ENCODE measurements around the gene MED10.

MED10 gene

DNA sequence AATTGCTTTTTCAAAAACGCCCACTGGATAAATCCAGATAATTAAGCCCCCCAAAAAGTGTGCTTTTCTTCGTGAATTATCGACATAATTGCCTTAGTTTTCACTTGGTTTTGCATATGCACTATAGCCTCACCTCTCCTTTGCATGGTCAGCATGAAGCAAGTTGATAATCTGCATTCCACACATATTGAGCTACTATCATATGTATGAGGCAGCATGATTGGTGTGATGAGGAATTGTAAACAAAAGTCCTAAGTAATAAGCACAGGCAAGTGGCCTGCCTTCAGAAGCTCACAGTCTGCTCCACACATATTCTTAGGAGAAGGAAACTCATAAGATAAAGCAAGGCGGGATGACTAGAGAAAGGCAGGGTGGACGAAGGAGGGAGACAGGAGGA, 33.8 kb downstream of the MED10 start:
- Histone ChIP-seq H4K20me1 (ENCODE audit: insufficient read depth, low read length) (no peaks in the 10 kb centered on the region), H3F3A (ENCODE audit: insufficient read depth, low read length) (no peaks in the 10 kb centered on the region), H3K27me3 (replicated peaks; ENCODE audit: insufficient read depth, low read length) (no peaks in the 10 kb centered on the region), H3K9me2 (replicated peaks; ENCODE audit: insufficient read depth, low read length) (no peaks in the 10 kb centered on the region), H3K4me2 (ENCODE audit: low read depth, low read length) (no peak overlapping the region), H3K4me1 (ENCODE audit: low read length) (no peaks in the 10 kb centered on the region), H3K4me3 (ENCODE audit: low read length) (no peak overlapping the region), H3K79me2 (ENCODE audit: low read length) (no peaks in the 10 kb centered on the region), H3K36me3 (replicated peaks; ENCODE audit: insufficient read depth, low read length) (no peaks in the 10 kb centered on the region), H3K9me3 (replicated peaks; ENCODE audit: insufficient read depth, low read length) (no peaks in the 10 kb centered on the region), H3K27ac (ENCODE audit: low read length) (no peak overlapping the region), H3K9ac (ENCODE audit: low read length) (no peak overlapping the region), H2AFZ (ENCODE audit: low read length) (no peak overlapping the region)
- DNase-seq = no peak
- TF ChIP-seq, protein P1, sequence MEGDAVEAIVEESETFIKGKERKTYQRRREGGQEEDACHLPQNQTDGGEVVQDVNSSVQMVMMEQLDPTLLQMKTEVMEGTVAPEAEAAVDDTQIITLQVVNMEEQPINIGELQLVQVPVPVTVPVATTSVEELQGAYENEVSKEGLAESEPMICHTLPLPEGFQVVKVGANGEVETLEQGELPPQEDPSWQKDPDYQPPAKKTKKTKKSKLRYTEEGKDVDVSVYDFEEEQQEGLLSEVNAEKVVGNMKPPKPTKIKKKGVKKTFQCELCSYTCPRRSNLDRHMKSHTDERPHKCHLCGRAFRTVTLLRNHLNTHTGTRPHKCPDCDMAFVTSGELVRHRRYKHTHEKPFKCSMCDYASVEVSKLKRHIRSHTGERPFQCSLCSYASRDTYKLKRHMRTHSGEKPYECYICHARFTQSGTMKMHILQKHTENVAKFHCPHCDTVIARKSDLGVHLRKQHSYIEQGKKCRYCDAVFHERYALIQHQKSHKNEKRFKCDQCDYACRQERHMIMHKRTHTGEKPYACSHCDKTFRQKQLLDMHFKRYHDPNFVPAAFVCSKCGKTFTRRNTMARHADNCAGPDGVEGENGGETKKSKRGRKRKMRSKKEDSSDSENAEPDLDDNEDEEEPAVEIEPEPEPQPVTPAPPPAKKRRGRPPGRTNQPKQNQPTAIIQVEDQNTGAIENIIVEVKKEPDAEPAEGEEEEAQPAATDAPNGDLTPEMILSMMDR (IDR thresholded peaks at IDR 0.05; ENCODE audit: low read length) = no peak
- TF ChIP-seq EZH2 (optimal IDR thresholded peaks at IDR 0.05; ENCODE audit: low read depth, low read length) = no peak
- no peak for TF ChIP-seq EZH2phosphoT487 (IDR thresholded peaks at IDR 0.05; ENCODE audit: low read length)

DNA sequence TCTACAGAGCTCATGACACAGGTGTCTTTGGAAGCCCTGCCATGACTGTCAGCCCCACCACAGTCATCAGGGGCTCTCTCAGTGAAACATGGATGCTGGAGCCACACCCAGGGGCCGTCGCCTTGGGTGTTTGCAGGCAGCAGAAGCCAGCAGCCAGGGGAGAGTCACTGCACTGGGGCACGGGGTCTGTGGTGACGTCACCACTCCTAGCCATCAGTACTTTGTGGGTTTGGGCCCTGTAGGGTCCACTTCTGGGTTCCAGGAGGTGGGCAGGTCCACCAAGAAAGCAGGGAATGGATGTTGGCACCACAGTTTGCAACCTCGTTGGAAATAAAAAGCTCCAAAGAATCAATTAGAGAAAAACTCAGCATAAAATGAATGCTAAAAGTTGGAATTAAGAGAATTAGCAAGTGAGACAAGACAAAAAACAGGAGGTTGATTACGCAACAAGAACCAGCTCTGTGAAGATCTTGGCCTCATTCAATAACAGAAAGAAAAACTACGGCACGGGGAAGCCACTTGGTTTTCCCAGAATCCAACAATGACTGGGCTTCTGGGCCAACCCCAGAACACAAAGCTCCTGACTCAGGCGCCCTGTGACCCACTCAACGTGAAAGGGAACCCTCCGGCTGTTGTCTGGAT, 34.3 kb downstream of the MED10 start:
- H2AFZ ChIP-seq (ENCODE audit: low read length) = no peak overlapping the region
- H3K27ac ChIP-seq (ENCODE audit: low read length) = no peak overlapping the region
- H3K4me2 ChIP-seq (ENCODE audit: low read depth, low read length) = no peak overlapping the region
- H3K4me1 ChIP-seq (ENCODE audit: low read length) = no peaks in the 10 kb centered on the region
- H4K20me1 ChIP-seq (ENCODE audit: insufficient read depth, low read length) = no peaks in the 10 kb centered on the region
- TF ChIP-seq, protein P1 (IDR thresholded peaks at IDR 0.05; ENCODE audit: low read length) = no peak
- TF ChIP-seq EZH2 (optimal IDR thresholded peaks at IDR 0.05; ENCODE audit: low read depth, low read length) = no peak
- no peak for TF ChIP-seq EZH2phosphoT487 (IDR thresholded peaks at IDR 0.05; ENCODE audit: low read length)
- no peaks in the 10 kb centered on the region for H3F3A ChIP-seq (ENCODE audit: insufficient read depth, low read length)
- H3K9ac ChIP-seq (ENCODE audit: low read length) = no peak overlapping the region
- no peaks in the 10 kb centered on the region for H3K27me3 ChIP-seq (replicated peaks; ENCODE audit: insufficient read depth, low read length)
- no peak overlapping the region for H3K4me3 ChIP-seq (ENCODE audit: low read length)
- no peak for DNase-seq
- H3K9me2 ChIP-seq (replicated peaks; ENCODE audit: insufficient read depth, low read length) = no peaks in the 10 kb centered on the region
- H3K36me3 ChIP-seq (replicated peaks; ENCODE audit: insufficient read depth, low read length) = no peaks in the 10 kb centered on the region
- no peaks in the 10 kb centered on the region for H3K79me2 ChIP-seq (ENCODE audit: low read length)
- H3K9me3 ChIP-seq (replicated peaks; ENCODE audit: insufficient read depth, low read length) = no peaks in the 10 kb centered on the region

DNA sequence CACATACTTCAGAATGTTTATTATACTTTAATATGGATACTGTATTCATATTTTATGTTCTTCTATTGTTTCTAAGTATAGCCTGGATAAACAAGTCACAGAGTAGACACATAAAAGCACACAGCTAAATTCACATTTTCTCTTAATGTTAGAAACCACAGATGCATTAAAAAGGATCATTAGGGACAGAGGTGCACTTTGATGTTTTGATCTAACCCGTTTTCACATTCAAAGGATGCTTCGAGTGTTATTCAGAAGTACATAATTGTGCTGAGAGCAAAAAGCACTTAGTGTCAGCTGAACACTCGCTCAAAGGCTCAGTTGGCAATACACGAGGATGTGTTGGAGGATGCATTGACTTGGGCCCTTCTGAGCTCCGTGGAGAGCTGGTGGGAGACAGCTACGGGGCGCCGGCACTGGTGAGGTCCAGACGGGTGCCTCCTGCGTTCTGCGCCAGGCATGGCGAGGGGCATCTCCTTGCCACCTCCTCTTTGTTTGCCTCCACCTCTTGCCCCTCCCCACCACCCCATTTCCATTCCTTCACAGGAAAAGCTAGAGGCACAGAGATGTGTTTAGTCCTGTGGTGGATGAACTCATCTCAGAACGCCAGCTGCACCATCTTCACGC, 35.5 kb downstream of the MED10 start:
- no peaks in the 10 kb centered on the region for H3K27me3 ChIP-seq (replicated peaks; ENCODE audit: insufficient read depth, low read length)
- no peaks in the 10 kb centered on the region for H3F3A ChIP-seq (ENCODE audit: insufficient read depth, low read length)
- no peak overlapping the region for H3K4me3 ChIP-seq (ENCODE audit: low read length)
- no peak overlapping the region for H3K4me2 ChIP-seq (ENCODE audit: low read depth, low read length)
- no peak overlapping the region for H3K27ac ChIP-seq (ENCODE audit: low read length)
- TF ChIP-seq EZH2phosphoT487 (IDR thresholded peaks at IDR 0.05; ENCODE audit: low read length) (no peak), EZH2 (optimal IDR thresholded peaks at IDR 0.05; ENCODE audit: low read depth, low read length) (no peak)
- TF ChIP-seq, protein P1 (IDR thresholded peaks at IDR 0.05; ENCODE audit: low read length) = no peak
- no peaks in the 10 kb centered on the region for H3K36me3 ChIP-seq (replicated peaks; ENCODE audit: insufficient read depth, low read length)
- DNase-seq = no peak
- H3K4me1 ChIP-seq (ENCODE audit: low read length) = no peaks in the 10 kb centered on the region
- H4K20me1 ChIP-seq (ENCODE audit: insufficient read depth, low read length) = no peaks in the 10 kb centered on the region
- no peaks in the 10 kb centered on the region for H3K9me3 ChIP-seq (replicated peaks; ENCODE audit: insufficient read depth, low read length)
- H2AFZ ChIP-seq (ENCODE audit: low read length) = no peak overlapping the region
- no peaks in the 10 kb centered on the region for H3K79me2 ChIP-seq (ENCODE audit: low read length)
- H3K9ac ChIP-seq (ENCODE audit: low read length) = no peak overlapping the region
- H3K9me2 ChIP-seq (replicated peaks; ENCODE audit: insufficient read depth, low read length) = no peaks in the 10 kb centered on the region

Measured in MM.1S (cell line).